Upper lobe of left lung (tissue), 6 donors: ENCODE measurements around the gene PSAP. TPM values are rescaled to one million over a fixed set of nuclear protein-coding genes. Genes with fewer than 3 reads are reported as not detected.

ENCODE experiments used
- ATAC-seq, 2 donors: fragments of 200-7000 bp; cut with Tn5 transposase; one replicate each; pipeline ENCODE4 v1.9.1; 2022; ENCODE audit warnings: mild to moderate bottlenecking in 2 of 2, moderate library complexity in 2 of 2; ENCODE audit not compliant: low FRiP score in 2 of 2
- DNase-seq, 2 donors: peaks; one replicate each; pipeline ENCODE4 v3.0.0-alpha.2; 2019 to 2020
- H3K27ac ChIP-seq, 4 donors: fragments of 200-600 bp; sonication (generic); one replicate each; pipeline ENCODE4 v1.5.1; 2016 to 2019
- H3K27me3 ChIP-seq, 4 donors: fragments of 200-600 bp; sonication (generic); one replicate each; pipeline ENCODE4 v1.5.1; 2017 to 2019
- H3K36me3 ChIP-seq, 4 donors: fragments of 200-600 bp; sonication (generic); one replicate each; pipeline ENCODE4 v1.5.1; 2016 to 2019
- H3K4me1 ChIP-seq, 4 donors: fragments of 200-600 bp; sonication (generic); one replicate each; pipeline ENCODE4 v1.5.1; 2018 to 2019
- H3K4me3 ChIP-seq, 4 donors: fragments of 200-600 bp; sonication (generic); one replicate each; pipeline ENCODE4 v1.5.1; 2017 to 2019; ENCODE audit warnings: mild to moderate bottlenecking in 2 of 4, moderate library complexity in 1 of 4
- H3K9me3 ChIP-seq, 4 donors: fragments of 200-600 bp; sonication (generic); one replicate each; pipeline ENCODE4 v1.5.1; 2018 to 2019
- EP300 ChIP-seq, 4 donors: sonication (generic); formaldehyde crosslinking; IDR thresholded peaks; one replicate each; pipeline ENCODE4 v1.5.1; 2017; ENCODE audit warnings: antibody characterized with exemption in 4 of 4, control low read depth in 2 of 4
- POLR2A ChIP-seq, 4 donors: fragments of 450-650 bp; IDR thresholded peaks; one replicate each; pipeline ENCODE4 v1.5.1; 2016 to 2017; ENCODE audit warnings: antibody characterized with exemption in 4 of 4, mild to moderate bottlenecking in 2 of 4
- POLR2AphosphoS5 ChIP-seq, 2 donors: sonication (generic); formaldehyde crosslinking; IDR thresholded peaks; one replicate each; pipeline ENCODE4 v1.5.1; 2017; ENCODE audit warnings: antibody characterized with exemption in 2 of 2
- WGBS, 2 donors: methylation state at CpG; one replicate each; pipeline ENCODE4 v1.1.5; 2017 to 2018; 5-methylcytosine and 5-hydroxymethylcytosine counted together
- total RNA-seq, 6 donors: library from RNA; depleted of rRNA in 4 of 6; stranded (reverse); fragments of >200 nt in 4 of 6; gene quantifications; one replicate each; pipeline versions ENCODE4 v1.1.0 to v1.2.1, GENCODE V29; 2016 to 2021
- TF ChIP-seq, protein P1 (sequence below), 6 experiments: fragments of 450-650 bp in 4 of 6; fragments of 200-600 bp in 2 of 6; sonication (generic) in 2 of 6; IDR thresholded peaks; one replicate each; pipeline ENCODE4 v1.5.1; 2016 to 2019; ENCODE audit warnings: antibody characterized with exemption in 6 of 6
- donor health status: DM: no; HTN: no; CAD: no; lungs with moderate emphysema.
- donor health status: DM: no; HTN: yes; CAD: no; lungs with severe emphysema.

The PSAP gene
- total RNA-seq, 6 donors from 2014 or later: 776 to 2,056 (median 1,236) TPM

- ATAC-seq (peak; percentile 19 to 56), DNase-seq (peak; percentile 56 to 86)
- TF ChIP-seq POLR2A (IDR thresholded peaks at IDR 0.05) (no peak), POLR2AphosphoS5 (IDR thresholded peaks at IDR 0.05) (no peak), EP300 (IDR thresholded peaks at IDR 0.05) (no peak)
- TF ChIP-seq, protein P1, sequence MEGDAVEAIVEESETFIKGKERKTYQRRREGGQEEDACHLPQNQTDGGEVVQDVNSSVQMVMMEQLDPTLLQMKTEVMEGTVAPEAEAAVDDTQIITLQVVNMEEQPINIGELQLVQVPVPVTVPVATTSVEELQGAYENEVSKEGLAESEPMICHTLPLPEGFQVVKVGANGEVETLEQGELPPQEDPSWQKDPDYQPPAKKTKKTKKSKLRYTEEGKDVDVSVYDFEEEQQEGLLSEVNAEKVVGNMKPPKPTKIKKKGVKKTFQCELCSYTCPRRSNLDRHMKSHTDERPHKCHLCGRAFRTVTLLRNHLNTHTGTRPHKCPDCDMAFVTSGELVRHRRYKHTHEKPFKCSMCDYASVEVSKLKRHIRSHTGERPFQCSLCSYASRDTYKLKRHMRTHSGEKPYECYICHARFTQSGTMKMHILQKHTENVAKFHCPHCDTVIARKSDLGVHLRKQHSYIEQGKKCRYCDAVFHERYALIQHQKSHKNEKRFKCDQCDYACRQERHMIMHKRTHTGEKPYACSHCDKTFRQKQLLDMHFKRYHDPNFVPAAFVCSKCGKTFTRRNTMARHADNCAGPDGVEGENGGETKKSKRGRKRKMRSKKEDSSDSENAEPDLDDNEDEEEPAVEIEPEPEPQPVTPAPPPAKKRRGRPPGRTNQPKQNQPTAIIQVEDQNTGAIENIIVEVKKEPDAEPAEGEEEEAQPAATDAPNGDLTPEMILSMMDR (IDR thresholded peaks at IDR 0.05): no peak
- Histone ChIP-seq H3K4me3 (no peak overlapping the region), H3K36me3 (no peaks in the 10 kb centered on the region), H3K27me3 (no peaks in the 10 kb centered on the region), H3K9me3 (no peaks in the 10 kb centered on the region), H3K4me1 (peaks cover 0 to 10% (median 7%) of the 10 kb centered on the region in 4 donors), H3K27ac (no peak overlapping the region)
- WGBS, 2 donors: 50 to 75% methylated on average over 14 to 27 of the region's 41 CpGs
Measured at GRCh38 chr10:71805776-71806703, 45.0 kb downstream of the PSAP start.

DNA sequence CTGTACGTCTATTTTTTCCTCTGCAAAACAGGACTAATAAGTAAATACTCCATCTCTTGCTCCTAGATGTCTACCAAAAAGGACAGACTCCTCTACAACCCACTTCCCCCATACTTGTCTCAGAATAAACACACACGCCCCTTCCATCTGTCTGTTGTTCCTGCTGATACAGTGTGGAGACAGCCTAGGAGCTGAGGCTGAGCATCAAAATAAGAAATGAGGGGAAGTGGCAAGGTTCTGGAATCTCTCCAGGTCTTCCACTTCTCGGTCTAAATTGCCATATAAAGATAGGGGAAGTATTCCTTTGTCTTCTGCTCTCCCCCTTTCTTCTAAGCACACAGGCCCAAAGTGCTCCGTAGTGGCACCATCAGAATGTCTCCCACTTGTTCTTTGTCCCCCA, 47.0 kb downstream of the PSAP start:
- ATAC-seq (peak in 1 of 2 donors; percentile 43), DNase-seq (no peak)
- no peak overlapping the region for H3K27ac ChIP-seq
- no peaks in the 10 kb centered on the region for H3K36me3 ChIP-seq
- no peaks in the 10 kb centered on the region for H3K27me3 ChIP-seq
- no peaks in the 10 kb centered on the region for H3K9me3 ChIP-seq
- peaks cover 0 to 10% (median 7%) of the 10 kb centered on the region in 4 donors for H3K4me1 ChIP-seq
- WGBS, 2 donors: 30 to 33% methylated on average over 4 of the region's 4 CpGs
- H3K4me3 ChIP-seq: no peak overlapping the region
- no peak for TF ChIP-seq POLR2A (IDR thresholded peaks at IDR 0.05)

DNA sequence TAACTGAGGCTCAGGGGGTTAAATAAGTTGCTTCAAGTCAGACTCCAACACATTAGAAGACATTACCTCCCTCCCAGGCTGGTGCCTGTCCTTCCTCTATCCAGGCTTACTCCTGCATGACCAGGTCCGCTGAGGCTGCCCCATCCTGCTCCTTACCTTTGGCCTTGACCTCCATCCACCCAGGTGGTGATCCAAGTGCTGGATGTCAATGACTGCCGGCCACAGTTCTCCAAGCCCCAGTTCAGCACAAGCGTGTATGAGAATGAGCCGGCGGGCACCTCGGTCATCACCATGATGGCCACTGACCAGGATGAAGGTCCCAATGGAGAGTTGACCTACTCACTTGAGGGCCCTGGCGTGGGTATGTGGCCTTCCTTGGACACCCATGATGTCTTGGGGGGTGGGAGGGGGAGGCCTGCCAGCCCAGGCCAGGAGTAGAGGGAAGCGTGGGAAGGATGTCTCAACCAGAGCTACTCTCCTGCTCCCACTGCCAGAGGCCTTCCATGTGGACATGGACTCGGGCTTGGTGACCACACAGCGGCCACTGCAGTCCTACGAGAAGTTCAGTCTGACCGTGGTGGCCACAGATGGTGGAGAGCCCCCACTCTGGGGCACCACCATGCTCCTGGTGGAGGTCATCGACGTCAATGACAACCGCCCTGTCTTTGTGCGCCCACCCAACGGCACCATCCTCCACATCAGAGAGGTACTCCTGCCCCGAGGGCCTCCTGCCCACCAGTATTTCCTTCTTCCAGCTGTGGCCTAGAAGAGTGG, 48.1 kb downstream of the PSAP start:
- TF ChIP-seq POLR2A (IDR thresholded peaks at IDR 0.05): no peak
- TF ChIP-seq, protein P1 (IDR thresholded peaks at IDR 0.05): no peak
- no peak for TF ChIP-seq POLR2AphosphoS5 (IDR thresholded peaks at IDR 0.05)
- TF ChIP-seq EP300 (IDR thresholded peaks at IDR 0.05): no peak
- WGBS, 2 donors: 91 to 92% methylated on average over 11 to 18 of the region's 18 CpGs
- no peak overlapping the region for H3K27ac ChIP-seq
- no peaks in the 10 kb centered on the region for H3K9me3 ChIP-seq
- DNase-seq: no peak
- H3K4me1 ChIP-seq: peaks cover 0 to 10% (median 7%) of the 10 kb centered on the region in 4 donors
- no peaks in the 10 kb centered on the region for H3K27me3 ChIP-seq
- no peaks in the 10 kb centered on the region for H3K36me3 ChIP-seq
- ATAC-seq: no peak
- no peak overlapping the region for H3K4me3 ChIP-seq

DNA sequence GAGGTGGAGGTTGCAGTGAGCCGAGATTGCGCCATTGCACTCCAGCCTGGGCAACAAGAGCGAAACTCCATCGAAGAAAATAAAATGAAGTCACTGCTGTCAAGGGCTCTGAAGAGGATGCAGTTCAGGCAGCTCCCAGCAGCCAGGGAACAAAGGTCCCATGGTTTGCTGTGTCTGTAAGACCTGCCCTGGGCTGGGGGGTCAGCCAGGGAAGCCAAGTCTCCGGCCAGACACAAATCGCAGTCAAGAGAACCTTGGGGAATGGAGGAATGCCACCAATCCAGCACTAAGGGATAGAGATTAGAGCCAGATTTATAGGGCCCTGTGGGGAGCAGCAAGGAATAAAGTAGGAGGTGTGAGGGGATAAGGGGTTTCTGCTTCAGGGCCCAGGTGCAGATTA, 48.8 kb downstream of the PSAP start:
- ATAC-seq (no peak), DNase-seq (no peak)
- Histone ChIP-seq H3K27ac (no peak overlapping the region), H3K36me3 (no peaks in the 10 kb centered on the region), H3K4me1 (peaks cover 0 to 10% (median 7%) of the 10 kb centered on the region in 4 donors), H3K4me3 (no peak overlapping the region), H3K27me3 (no peaks in the 10 kb centered on the region), H3K9me3 (no peaks in the 10 kb centered on the region)
- WGBS, 2 donors: 87 to 88% methylated on average over 6 of the region's 6 CpGs
- TF ChIP-seq, protein P1 (IDR thresholded peaks at IDR 0.05): no peak
- TF ChIP-seq EP300 (IDR thresholded peaks at IDR 0.05): no peak
- no peak for TF ChIP-seq POLR2AphosphoS5 (IDR thresholded peaks at IDR 0.05)
- TF ChIP-seq POLR2A (IDR thresholded peaks at IDR 0.05): no peak

DNA sequence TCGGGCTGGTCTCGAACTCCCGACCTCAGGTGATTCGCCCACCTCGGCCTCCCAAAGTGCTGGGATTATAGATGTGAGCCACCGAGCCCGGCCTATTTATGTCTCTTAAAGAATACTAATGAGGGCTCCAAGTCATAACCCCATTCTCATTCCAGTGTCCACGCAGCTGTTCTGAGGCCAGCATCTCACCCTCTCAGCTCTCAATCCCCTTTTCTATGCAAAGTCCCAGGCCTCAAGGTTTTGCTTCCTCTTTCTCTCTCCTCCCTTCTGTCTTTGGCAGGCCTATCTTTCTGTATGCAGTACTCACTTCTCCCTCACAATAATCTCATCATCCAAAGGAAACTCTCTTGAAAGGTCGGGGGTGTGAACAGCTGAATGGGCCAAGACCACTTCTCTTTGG, 49.7 kb downstream of the PSAP start:
- H3K4me1 ChIP-seq: peaks cover 0 to 10% (median 6%) of the 10 kb centered on the region in 4 donors
- DNase-seq (no peak), ATAC-seq (no peak)
- H3K36me3 ChIP-seq: no peaks in the 10 kb centered on the region
- WGBS, 2 donors: 85 to 90% methylated on average over 9 of the region's 9 CpGs
- H3K9me3 ChIP-seq: no peaks in the 10 kb centered on the region
- no peak overlapping the region for H3K27ac ChIP-seq
- TF ChIP-seq EP300 (IDR thresholded peaks at IDR 0.05) (no peak), POLR2AphosphoS5 (IDR thresholded peaks at IDR 0.05) (no peak), POLR2A (IDR thresholded peaks at IDR 0.05) (no peak)
- TF ChIP-seq, protein P1 (IDR thresholded peaks at IDR 0.05): no peak
- no peaks in the 10 kb centered on the region for H3K27me3 ChIP-seq
- no peak overlapping the region for H3K4me3 ChIP-seq
